Measurements from ENCODE around the gene TRMT61A.

The TRMT61A gene

DNA sequence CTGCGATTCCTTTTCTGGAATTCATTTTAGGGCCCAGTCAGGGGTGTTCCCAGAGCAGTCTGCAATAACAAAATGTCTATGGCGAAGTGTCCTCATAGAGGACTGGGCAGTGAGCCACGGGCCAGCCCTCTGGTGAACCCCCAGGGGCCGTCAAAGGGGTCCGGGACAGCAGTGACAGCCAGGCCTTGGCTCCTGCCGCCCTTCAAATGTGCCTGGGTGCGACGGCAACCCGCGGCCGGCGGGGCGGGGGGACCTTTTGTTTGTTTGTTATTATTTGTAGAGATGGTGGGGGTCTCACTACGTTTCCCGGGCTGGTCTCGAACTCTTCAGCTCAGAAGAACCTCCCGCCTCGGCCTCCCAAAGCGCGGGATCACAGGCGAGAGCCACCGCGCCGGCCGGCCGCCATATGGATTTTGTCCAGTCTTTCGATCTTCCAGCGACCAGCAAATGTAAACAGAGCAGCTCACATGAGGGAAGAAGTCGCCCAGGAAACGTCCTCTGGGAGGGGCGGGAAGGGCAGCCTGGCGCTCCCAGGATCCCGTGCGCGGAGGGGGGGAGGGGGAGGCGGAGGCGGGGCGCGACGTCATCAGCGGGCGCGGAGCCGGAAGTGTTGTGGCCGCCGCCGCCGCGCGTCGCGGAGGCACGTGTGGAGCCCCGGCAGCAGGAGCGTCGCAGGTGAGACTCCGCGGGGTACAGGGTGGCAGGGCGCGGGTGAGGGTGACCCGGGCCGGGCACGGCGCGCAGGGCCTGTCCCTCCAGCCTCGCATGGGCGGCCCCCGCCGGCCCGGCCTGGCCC lies at the start of gene TRMT61A:
Gene TRMT61A (plus strand): TSS at position 610 of the 796 bp plus-strand sequence. CDS start 783 bp downstream, outside the sequence.
- DNase-seq: peak; percentile 89

DNA sequence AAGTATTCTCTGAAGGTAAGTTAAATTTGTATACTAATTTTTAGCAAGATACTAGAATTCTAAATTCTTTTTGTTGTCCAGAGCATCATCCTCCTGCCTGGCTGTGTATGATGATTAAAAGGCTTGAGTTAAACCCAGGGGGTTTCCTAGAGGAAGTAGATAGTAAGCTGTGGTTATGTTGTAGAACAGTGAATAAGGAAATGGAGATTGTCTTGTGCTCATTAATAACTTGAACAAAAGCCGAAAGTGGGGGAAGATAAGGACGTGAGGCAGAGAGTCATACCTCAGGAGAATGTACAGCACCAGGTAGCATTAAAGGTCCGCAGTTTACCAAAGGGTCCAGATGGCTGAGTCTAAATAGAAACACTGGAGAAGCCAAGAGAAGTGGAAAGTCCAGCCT lies 48.4 kb upstream of the TRMT61A start:
- no peak for DNase-seq

DNA sequence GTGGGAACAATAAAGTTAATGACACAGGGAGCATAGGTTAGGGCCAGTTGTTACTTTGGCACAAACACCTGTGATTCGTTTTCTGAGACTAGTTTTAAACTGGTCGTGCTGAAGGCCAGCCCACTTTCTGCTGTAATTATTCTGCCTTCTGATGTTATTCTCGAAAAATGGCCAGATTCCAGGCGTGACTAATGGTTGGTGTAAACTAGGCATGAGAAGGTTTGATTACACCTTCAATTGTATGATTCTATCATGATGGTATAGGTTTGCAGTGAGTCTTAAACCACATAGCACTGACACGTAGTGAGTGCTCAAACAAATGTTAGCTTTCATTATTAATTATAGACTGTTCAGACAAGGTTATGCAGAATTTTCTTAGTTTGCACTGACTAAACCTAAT lies 45.4 kb upstream of the TRMT61A start:
- peak; percentile 1 for DNase-seq

DNA sequence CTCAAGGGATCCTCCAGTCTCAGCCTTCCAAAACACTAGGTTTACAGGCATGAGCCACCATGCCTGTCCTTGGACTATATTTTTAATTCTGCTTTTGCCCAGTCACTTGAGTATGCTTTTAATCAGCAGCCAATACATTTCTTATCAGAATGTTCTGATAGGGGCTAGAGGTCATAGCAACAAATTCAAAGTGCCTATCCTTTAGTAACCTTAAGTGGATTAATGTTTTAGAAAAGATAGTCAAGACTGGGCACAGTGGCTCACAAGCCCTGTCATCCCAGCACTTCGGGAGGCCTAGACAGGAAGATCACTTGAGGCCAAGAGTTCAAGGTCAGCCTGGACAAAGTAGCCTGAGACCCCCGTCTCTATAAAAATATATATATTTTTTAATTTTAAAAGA lies 43.5 kb upstream of the TRMT61A start:
- DNase-seq: no peak

DNA sequence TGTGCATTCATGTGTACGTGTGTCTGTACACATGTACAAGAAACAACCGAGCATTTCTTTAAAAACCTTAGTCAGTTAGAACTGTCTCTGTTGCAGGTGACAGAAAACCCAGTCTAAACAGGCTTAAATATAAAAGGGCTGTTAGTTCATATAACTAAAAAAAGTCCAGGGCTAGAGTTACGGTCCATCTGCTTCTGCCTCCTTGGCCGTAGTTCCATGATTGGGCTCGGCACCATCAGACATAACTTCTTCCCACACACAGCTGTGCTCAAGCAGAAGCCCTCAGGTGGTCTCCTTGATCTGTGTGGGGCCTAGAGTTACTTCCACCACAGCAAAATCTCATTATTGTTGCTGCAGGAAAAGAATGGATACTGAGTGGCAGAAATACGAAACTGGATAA lies 40.9 kb upstream of the TRMT61A start:
- no peak for DNase-seq

DNA sequence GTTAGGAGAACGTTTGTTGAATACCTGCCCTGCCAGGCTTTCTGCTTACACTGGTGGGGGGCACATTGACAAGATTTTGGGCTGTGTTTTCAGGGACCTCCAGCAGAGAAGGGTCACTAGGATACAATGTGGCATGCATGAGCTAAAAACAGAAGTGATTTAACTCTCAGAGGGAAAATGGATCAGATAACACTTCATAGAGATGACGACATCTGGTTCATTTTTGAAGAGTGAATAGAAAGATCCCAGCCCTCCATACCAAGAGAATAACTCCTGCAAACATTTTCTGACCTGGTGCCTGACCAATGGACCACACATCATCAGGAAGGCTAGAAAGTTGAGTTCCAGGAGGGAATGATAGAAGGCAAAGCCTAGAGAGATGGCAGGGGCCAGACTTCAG lies 40.0 kb upstream of the TRMT61A start:
- no peak for DNase-seq

DNA sequence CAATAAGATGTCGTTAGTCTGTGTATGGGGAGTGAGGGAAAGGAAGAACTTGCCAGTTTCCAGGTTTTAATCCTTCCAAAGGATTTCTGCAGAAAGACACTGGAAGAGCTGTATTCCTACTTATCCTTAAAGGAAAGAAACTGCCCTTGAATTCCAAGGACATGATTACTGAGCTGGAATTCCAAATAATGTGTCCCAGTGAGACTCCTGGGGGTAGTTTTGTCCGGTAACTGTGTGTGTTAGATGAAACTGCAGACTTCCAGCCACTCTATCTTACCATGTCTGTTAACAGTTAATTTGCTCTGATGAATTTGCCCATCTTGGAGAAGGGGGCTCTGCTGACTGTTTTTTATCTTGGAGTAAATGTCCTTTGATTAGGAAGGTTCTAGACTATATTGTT lies 39.4 kb upstream of the TRMT61A start:
- DNase-seq: no peak

DNA sequence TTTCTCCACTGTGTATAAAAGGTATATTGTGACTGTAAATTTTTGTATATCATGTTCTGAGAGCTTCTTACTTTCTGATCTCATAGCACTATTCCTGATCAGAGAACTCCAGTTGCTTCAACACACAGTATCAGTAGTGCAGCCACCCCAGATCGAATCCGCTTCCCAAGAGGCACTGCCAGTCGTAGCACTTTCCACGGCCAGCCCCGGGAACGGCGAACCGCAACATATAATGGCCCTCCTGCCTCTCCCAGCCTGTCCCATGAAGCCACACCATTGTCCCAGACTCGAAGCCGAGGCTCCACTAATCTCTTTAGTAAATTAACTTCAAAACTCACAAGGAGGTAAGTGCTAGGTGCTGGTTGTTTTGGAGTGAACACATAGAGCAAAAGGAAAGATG lies 37.3 kb upstream of the TRMT61A start:
- DNase-seq: no peak

DNA sequence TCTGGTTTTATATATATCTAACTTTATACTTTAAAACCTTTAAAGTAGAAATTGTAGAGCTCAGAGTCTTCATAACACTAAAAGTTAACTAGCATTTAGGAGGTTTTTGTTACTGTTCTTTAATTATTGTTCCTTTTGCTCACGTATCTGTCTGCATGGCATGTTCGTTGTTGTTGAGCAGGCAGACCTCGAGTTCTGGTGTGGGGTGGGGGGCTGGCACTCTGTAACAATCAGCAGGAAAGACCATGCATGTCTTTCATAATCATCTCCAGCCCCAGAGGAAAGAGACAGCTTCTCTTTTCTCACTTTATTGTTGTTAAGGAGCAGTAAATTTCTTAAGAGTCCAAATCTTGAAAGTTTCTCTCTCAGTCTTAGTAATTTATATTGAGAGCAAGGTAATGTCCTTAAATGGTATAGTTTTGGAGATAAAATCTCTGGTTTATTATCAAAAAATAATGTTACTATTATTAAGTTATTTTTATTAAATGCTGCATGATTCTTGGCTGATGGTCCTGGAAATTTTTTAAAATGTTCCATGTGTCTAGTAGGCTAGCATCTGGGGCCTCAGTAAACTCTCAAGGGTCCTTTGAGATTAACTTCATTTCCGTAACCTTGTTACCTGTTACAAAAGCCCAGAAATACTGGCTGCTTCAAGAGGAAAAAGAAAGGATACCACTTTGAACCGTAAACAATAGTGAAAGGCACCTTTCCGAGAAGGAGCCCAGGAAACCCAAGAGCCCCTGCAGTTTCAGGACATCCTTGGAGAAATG lies 36.7 kb upstream of the TRMT61A start:
- DNase-seq: no peak

DNA sequence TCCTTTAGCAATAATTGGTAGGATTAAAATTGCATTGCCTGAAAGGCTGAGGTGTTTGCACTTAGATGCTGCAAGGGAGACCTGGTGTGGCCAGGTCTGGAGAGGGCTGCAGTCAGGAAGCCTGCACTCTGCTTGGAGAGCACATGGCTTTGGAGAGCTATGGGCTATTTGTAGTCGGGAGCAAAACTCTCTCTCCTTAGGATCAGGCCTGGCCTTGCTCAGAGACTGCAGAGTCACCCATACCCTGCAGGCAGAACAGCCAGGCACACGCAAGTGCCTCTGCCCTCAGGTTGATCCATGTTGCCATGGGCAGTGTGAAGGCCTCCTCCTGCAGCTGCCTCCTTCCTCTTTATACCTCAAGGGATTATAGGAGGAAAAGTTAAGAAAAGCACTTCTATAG lies 33.1 kb upstream of the TRMT61A start:
- no peak for DNase-seq

DNA sequence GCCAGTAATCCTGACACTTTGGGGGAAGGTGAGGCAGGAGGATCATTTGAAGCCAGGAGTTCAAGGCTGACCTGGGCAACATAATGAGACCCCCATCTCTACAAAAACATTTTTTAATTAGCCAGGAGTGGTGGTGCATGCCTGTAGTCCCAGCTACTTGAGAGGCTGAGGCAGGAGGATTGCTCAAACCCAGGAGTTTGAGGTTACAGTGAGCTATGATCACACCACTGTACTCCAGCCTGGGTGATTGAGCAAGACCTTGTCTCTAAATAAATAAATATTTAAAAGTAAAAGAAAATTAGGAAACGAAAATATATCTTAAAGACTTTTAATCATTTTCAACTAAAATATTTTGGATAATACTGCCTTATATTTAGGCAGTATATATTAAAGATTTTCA lies 32.2 kb upstream of the TRMT61A start:
- no peak for DNase-seq

DNA sequence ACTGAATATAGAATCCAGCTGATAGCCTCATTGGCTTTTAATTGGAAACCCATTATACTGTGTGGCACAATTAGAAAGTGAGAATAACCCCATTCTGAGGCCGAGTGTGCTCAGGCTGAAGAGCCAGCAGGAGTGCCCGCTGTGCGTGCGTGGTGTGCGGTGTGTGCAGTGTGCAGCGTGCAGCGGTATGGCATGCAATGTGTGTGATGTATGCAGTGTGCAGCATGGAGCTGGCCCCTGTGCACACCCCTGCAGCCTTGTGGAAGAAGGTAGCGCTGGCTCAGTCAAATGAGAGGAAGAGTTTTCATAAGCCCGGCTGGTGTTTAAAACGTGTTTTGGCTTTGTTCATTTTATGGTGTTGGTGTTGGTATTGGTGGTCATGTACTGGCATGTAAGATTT lies 29.3 kb upstream of the TRMT61A start:
- DNase-seq: no peak

DNA sequence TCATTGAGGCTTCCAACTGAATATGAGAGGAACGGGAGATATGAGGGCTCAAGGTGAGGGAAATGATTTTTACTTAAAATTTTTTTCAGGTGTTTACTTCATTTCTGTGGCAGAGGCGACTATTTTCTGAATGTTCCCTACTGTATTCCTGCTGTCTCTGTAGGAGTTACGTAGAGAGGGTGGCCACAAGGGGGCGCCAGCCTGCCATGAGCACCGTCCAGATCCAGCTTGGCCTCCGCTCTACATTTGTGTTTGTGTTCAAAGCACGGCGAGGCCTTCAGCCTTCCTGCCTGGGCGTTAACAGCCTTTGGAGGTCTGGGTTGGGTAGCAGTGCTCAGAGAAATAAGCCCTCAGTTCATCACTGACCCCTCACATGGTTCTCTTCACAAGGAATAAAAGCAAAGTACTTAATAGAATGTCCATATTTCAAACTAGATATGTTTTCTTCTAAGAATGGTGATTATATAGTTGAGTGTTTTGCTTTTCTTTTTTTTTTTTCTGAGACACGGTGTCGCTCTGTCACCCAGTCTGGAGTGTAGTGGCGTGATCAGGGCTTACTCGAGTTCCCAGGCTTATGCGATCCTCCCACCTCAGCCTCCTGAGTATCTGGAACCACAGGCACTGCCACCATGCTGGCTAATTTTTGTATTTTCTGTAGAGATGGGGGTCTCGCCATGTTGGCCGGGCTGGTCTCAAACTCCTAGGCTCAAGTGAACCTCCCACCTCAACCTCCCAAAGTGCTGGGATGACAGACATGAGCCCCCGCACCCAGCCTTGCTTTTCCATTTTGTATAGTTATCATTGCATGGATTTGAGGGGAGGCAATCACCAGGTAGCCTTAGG lies 28.6 kb upstream of the TRMT61A start:
- DNase-seq: peak; percentile 85

DNA sequence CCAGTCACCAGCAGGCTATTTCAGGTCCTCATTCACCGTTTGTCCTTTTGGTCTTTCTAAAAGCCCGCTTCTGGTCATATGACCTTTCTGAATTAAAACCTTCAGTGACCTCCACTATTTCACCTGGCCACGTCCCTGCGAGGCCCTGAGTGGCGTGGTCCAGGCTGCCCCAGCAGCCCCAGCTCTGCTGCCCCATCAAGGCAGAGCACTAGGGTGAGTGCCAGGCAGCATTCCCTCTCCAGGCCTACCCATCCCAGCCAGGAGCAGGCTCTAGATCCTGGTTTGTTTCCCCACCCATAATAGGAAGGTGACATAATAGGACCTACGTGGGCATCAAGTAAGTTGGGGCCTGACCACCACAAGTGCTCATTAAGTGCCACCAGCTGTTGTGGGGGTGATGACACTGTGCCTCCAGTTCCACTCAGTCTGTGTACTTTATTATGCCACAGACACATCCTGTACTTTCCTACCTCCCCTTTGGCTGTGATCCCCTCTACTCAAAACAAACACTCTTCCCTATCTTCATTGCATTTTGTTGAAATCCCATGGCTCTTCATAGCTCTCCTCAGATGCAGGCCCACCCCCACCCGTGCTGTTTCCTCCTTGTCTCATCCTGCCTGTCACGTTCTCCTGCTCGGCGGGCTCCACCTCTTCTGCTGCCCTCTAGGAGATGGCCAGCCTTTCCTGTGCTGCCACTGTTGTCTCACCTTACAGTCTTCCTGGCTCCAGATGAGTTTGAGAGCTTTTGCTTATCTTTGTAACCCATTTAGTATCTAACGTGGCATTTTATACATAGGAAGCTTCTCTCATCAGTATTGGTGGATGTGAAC lies 27.7 kb upstream of the TRMT61A start:
- DNase-seq: no peak

DNA sequence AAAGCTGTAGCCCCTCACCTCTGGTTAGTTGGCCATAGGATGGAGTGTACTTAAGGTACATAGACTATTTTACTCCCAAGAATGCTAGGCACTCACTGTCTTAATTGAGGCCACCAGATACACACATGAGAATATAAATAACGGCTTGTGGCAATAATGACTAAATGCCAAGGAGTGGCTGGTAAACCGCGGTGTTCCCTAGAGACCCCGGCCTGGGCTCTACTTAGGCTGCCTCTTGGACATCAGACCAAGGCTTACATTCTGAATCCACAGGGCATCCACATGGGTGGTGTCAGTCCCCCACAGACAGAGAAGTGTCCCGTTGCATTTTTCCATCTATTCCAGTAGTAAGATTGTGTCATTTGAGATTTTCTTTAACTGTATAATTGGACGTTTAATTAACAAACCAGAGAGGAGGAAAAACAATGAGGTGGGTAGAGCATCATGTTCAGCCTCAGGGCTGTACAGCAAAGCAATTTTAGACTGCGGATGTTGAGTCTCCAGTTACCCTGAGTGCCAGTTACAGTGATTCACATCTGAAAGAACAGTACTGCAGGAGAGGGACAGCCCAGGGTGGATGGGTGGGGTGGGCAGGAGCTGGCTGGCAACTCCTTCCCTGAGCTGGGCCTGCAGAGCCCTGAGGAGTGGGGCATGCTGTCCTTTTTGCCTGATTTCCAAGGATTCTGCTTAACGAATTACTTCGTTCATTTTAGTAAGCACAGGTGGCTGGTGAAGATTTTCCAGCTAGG lies 26.9 kb upstream of the TRMT61A start:
- DNase-seq: no peak

DNA sequence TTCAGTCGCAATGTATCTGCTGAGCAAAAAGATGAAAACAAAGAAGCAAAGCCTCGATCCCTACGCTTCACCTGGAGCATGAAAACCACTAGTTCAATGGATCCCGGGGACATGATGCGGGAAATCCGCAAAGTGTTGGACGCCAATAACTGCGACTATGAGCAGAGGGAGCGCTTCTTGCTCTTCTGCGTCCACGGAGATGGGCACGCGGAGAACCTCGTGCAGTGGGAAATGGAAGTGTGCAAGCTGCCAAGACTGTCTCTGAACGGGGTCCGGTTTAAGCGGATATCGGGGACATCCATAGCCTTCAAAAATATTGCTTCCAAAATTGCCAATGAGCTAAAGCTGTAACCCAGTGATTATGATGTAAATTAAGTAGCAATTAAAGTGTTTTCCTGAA lies 26.1 kb upstream of the TRMT61A start:
- no peak for DNase-seq

DNA sequence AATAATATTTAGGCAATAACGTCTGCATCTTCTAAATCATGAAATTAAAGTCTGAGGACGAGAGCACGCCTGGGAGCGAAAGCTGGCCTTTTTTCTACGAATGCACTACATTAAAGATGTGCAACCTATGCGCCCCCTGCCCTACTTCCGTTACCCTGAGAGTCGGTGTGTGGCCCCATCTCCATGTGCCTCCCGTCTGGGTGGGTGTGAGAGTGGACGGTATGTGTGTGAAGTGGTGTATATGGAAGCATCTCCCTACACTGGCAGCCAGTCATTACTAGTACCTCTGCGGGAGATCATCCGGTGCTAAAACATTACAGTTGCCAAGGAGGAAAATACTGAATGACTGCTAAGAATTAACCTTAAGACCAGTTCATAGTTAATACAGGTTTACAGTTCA lies 25.7 kb upstream of the TRMT61A start:
- no peak for DNase-seq

DNA sequence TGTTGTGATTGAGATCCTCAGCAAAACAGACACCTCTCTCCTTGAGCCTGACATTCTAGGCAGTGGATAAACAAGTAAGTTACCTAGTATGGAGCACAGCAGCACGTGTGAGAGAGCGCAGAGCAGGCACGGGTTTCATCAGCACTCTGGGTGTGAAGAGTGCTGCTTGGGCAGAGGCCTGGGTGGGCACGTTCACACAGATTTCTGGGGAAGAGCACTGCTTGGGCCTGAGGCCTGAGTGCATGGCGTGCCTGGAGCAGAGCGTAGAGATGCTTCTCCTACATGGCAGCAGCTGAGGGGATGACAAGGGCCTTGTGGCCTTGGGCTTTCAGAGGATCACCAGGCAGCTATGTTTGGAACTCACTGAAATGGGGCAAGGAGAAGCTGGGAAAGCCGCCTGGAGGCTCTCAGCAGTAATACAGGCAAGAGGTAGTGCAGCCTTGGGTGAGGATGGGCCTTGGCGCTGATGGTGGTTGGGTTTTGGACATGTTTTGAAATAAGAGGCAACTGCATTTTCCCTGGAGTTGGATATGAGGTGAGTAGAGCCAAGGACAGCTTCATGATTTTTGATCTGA lies 23.9 kb upstream of the TRMT61A start:
- no peak for DNase-seq

DNA sequence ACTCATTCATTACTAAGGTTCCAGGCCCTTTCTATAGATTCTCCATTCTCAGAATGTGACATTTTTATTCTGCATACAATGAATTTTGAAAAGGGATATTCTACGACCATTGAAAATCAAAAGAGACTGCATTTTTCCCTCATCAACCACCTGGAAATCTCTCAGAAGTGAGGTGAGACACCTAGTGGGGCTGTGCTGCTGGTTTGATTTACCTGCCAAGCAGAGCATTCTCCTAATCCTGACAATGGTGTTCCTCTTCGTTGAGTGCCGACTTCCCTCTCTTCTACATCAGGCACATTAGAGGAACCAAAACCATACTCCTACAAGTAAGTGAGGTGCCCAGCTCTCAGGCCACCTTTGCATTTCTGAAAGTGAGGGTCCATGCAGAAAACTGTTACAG lies 21.2 kb upstream of the TRMT61A start:
- DNase-seq: no peak

DNA sequence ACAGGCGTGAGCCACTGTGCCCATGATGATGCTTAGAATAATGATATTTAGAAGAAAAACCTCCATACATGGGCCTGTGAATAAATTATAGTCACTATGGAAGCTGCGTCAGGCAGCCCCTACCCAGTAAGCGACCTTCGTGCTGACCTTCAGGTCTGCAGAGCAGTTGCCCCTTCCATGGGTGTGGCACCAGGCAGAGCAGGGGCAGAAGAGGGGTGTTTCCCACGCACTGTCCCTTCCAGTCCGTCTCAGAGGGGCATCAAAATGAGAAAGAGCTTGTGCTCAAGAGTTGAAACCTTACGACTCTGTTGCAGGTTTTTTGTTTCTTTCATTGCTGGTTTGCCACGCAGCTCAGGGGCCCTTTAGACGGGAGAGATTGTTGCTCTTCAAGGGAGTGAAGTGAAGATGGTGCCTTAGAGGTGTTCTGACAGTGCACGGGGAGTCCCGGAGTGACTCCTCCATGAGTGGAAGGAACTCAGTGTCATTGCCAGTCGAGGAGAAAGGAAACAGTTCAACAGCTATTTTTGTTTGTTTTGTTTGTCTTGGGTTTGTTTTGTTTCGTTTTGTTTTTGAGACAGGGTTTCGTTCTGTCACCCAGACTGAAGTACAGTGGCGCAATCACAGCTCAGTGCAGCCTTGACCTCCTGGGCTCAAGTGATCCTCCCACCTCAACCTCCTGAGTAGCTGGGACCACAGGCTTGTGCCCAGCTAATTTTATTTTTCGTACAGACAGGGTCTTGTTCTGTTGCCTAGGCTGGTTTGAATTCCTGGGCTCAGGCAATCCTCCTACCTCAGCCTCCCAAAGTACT lies 20.3 kb upstream of the TRMT61A start:
- DNase-seq: no peak
